Suppressor macrophage treated with lipopolysaccharide for 1 hour (primary cell): Measurements from ENCODE around the gene TBC1D25.
A peak's percentile ranks its signal among the peaks of the same experiment; 100 is the strongest.
"Not testable (repeated sequence)": the region's sequence is repeated elsewhere in the genome, so short reads cannot be mapped to it uniquely, and the experiment has no call there.

Source experiments
- DNase-seq, 3 donors: peaks; one replicate each; pipeline ENCODE4 v3.0.0-alpha.2; 2020 to 2022

The TBC1D25 gene

GRCh38 chrX:48516987-48517386, 22.5 kb upstream of the TBC1D25 start:
- DNase-seq, result no peak

GRCh38 chrX:48519481-48519880, 20.0 kb upstream of the TBC1D25 start:
- not testable (repeated sequence) for DNase-seq

- no peak for DNase-seq
These were observed 19.1 kb upstream of the TBC1D25 start for GRCh38 chrX:48520455-48520854.

GRCh38 chrX:48520976-48521352, 18.6 kb upstream of the TBC1D25 start:
- DNase-seq, result no peak

- peak; percentile 84 to 91 (median 86) for DNase-seq
These were observed 17.9 kb upstream of the TBC1D25 start, which contains the start of gene EBP for GRCh38 chrX:48521353-48522243. Gene EBP (plus strand): TSS chrX:48521808. CDS start chrX:48523772, 1,964 bp downstream.

GRCh38 chrX:48522291-48522690, 17.2 kb upstream of the TBC1D25 start:
- no peak for DNase-seq

GRCh38 chrX:48523682-48524081, 15.8 kb upstream of the TBC1D25 start:
- no peak for DNase-seq

GRCh38 chrX:48525853-48526252, 13.7 kb upstream of the TBC1D25 start:
- DNase-seq, result not testable (repeated sequence)

- DNase-seq, result no peak
These were observed 8.8 kb upstream of the TBC1D25 start for GRCh38 chrX:48530736-48531135.

- peak; percentile 26 to 54 (median 46) for DNase-seq
These were observed 8.1 kb upstream of the TBC1D25 start for GRCh38 chrX:48531358-48531959.

- DNase-seq, result no peak
These were observed 7.4 kb upstream of the TBC1D25 start for GRCh38 chrX:48532161-48532560.

GRCh38 chrX:48533165-48533564, 6.3 kb upstream of the TBC1D25 start:
- DNase-seq, result no peak

GRCh38 chrX:48538641-48539344, 721 bp upstream of the TBC1D25 start:
- DNase-seq, result no peak

GRCh38 chrX:48540028-48540375, 488 bp downstream of the TBC1D25 start:
- DNase-seq, result peak; percentile 51 to 66 (median 63)

- DNase-seq, result no peak
These were observed 966 bp downstream of the TBC1D25 start for GRCh38 chrX:48540480-48540879.

GRCh38 chrX:48541140-48541814, 1.8 kb downstream of the TBC1D25 start:
- no peak for DNase-seq

GRCh38 chrX:48548871-48549270, 9.4 kb downstream of the TBC1D25 start:
- DNase-seq, result no peak

GRCh38 chrX:48555731-48556325, 16.3 kb downstream of the TBC1D25 start:
- DNase-seq, result not testable (repeated sequence)

GRCh38 chrX:48558271-48558670, 18.8 kb downstream of the TBC1D25 start:
- DNase-seq, result peak in 2 of 3 donors; percentile 32 to 69

GRCh38 chrX:48559636-48560035, 20.1 kb downstream of the TBC1D25 start:
- no peak for DNase-seq

GRCh38 chrX:48560056-48560455, 20.5 kb downstream of the TBC1D25 start:
- DNase-seq, result no peak

GRCh38 chrX:48560681-48561080, 21.2 kb downstream of the TBC1D25 start:
- DNase-seq, result no peak

GRCh38 chrX:48569958-48570357, 30.4 kb downstream of the TBC1D25 start:
- peak; percentile 50 to 70 (median 65) for DNase-seq
